AG09319 (cell line): ENCODE measurements around the gene LTBP4.
"Not testable (repeated sequence)": the region's sequence is repeated elsewhere in the genome, so short reads cannot be mapped to it uniquely, and the experiment has no call there.

Experiments used
- DNase-seq: peaks from one replicate; pipeline ENCODE4 v3.0.0-alpha.2; 2010; ENCODE audit warnings: low read depth; ENCODE audit errors: extremely low read depth
- CTCF ChIP-seq: IDR thresholded peaks from 2 replicates; pipeline ENCODE4 v1.5.1; 2011; ENCODE audit warnings: low read depth, mild to moderate bottlenecking, inconsistent platforms, low read length, moderate library complexity

Gene LTBP4

GRCh38 chr19:40589591-40590429 is 11.4 kb upstream of the LTBP4 start:
- no peak for DNase-seq
- no peak for TF ChIP-seq CTCF

GRCh38 chr19:40590464-40591265 is 10.5 kb upstream of the LTBP4 start:
- no peak for TF ChIP-seq CTCF
- DNase-seq: no peak

GRCh38 chr19:40591724-40592123 is 9.4 kb upstream of the LTBP4 start:
- DNase-seq: not testable (repeated sequence)

- no peak for DNase-seq
- TF ChIP-seq CTCF: no peak
Observed at GRCh38 chr19:40592170-40592569, 9.0 kb upstream of the LTBP4 start.

GRCh38 chr19:40594255-40594654 is 6.9 kb upstream of the LTBP4 start:
- TF ChIP-seq CTCF: no peak
- DNase-seq: no peak

- no peak for DNase-seq
- no peak for TF ChIP-seq CTCF
Observed at GRCh38 chr19:40594657-40595091, 6.5 kb upstream of the LTBP4 start.

- DNase-seq: no peak
- no peak for TF ChIP-seq CTCF
Observed at GRCh38 chr19:40596608-40597328, 4.4 kb upstream of the LTBP4 start.
